Epithelial cell of alveolus of lung (primary cell): ENCODE results near the gene PIGH. TPM values are rescaled to one million over a fixed set of nuclear protein-coding genes. Genes with fewer than 3 reads are reported as not detected.

ENCODE experiments used
- total RNA-seq: library from RNA; depleted of rRNA; stranded (reverse); fragments of >200 nt; gene quantifications from 2 replicates; pipeline ENCODE4 v1.2.1, GENCODE V29; 2015

Gene PIGH, protein sequence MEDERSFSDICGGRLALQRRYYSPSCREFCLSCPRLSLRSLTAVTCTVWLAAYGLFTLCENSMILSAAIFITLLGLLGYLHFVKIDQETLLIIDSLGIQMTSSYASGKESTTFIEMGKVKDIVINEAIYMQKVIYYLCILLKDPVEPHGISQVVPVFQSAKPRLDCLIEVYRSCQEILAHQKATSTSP
- total RNA-seq: 10.3 and 12.1 TPM in 2 replicates

GRCh38 chr14:67599698-67600561 lies at the start of gene PIGH:
Gene PIGH (minus strand): TSS chr14:67600268. CDS start chr14:67600203, 65 bp downstream.

GRCh38 chr14:67619446-67620216 lies 19.6 kb upstream of the PIGH start, which contains the start of gene ARG2:
Gene ARG2 (plus strand): TSS chr14:67619920. CDS start chr14:67619978, 58 bp downstream.

Other genes with a start within 250 kb of the PIGH start
- 34.4 and 65.7 TPM in 2 replicates for gene ATP6V1D, start 240.5 kb downstream of the PIGH start, total RNA-seq
- 75.3 and 128 TPM in 2 replicates for gene EIF2S1, start 239.9 kb downstream of the PIGH start, total RNA-seq
- 5.0 and 30.3 TPM in 2 replicates for gene PLEK2, start 188.1 kb downstream of the PIGH start, total RNA-seq
- gene TMEM229B, start 111.5 kb downstream of the PIGH start, total RNA-seq: not detected in 2 replicates
- 0.26 and 1.8 TPM in 2 replicates for gene PLEKHH1, start 67.0 kb downstream of the PIGH start, total RNA-seq
- 0.16 and 2.7 TPM in 2 replicates for gene ARG2, start 19.7 kb upstream of the PIGH start, total RNA-seq
- gene VTI1B, start 74.4 kb upstream of the PIGH start, total RNA-seq: 41.1 and 78.1 TPM in 2 replicates
- 56.5 and 114 TPM in 2 replicates for gene RDH11, start 95.5 kb upstream of the PIGH start, total RNA-seq
- gene RDH12, start 101.6 kb upstream of the PIGH start, total RNA-seq: not detected in 2 replicates
- 8.1 and 9.5 TPM in 2 replicates for gene ZFYVE26, start 216.3 kb upstream of the PIGH start, total RNA-seq
- gene RAD51B, start 219.5 kb upstream of the PIGH start, total RNA-seq: 10.0 and 11.9 TPM in 2 replicates